ENCODE data around the gene OLFM4.

OLFM4 gene

GRCh38 chr13:53060840-53061490 is 32.4 kb downstream of the OLFM4 start:
- Histone ChIP-seq H3K9me3 (no peaks in the 10 kb centered on the region), H3K9ac (no peak overlapping the region), H3K27ac (no peak overlapping the region), H3K4me2 (no peak overlapping the region), H3K4me1 (no peaks in the 10 kb centered on the region), H3K36me3 (no peaks in the 10 kb centered on the region), H3K27me3 (no peaks in the 10 kb centered on the region), H3K4me3 (no peak overlapping the region), H4K20me1 (no peaks in the 10 kb centered on the region)
- no peak for TF ChIP-seq Cebpa-rat (IDR thresholded peaks at IDR 0.05)

DNA sequence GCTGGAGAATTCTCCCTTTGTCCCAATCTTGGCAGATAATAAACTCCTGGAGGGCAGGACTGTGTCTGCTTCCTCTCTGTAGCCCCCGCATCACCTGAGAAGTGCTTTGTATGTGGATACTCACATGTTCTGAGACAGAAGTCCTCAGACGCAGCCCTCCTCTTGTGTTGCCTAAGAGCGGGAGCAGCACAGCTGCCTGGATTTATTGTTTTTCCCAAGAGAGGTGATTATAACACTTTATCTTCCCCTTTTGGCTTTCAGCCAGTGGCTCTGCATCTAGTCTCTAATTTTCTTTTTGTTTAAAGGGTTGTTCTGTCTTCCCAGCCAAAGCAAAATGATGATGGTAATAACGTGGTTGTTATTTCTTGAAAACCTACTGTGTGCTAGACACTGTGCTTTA is 36.1 kb downstream of the OLFM4 start:
- no peak overlapping the region for H3K4me2 ChIP-seq
- H3K9ac ChIP-seq, result no peak overlapping the region
- H3K27me3 ChIP-seq, result no peaks in the 10 kb centered on the region
- H3K9me3 ChIP-seq, result no peaks in the 10 kb centered on the region
- H3K27ac ChIP-seq, result no peak overlapping the region
- peaks cover 16% of the 10 kb centered on the region for H3K4me1 ChIP-seq
- TF ChIP-seq Cebpa-rat (IDR thresholded peaks at IDR 0.05), result no peak
- no peak overlapping the region for H3K4me3 ChIP-seq
- H3K36me3 ChIP-seq, result no peaks in the 10 kb centered on the region
- H4K20me1 ChIP-seq, result no peaks in the 10 kb centered on the region

GRCh38 chr13:53066411-53066810 is 37.8 kb downstream of the OLFM4 start:
- no peak overlapping the region for H3K4me3 ChIP-seq

GRCh38 chr13:53068585-53069520 is 40.2 kb downstream of the OLFM4 start:
- Histone ChIP-seq H3K4me1 (peaks cover 16% of the 10 kb centered on the region), H3K9me3 (no peaks in the 10 kb centered on the region), H3K36me3 (no peaks in the 10 kb centered on the region), H4K20me1 (no peaks in the 10 kb centered on the region), H3K27ac (no peak overlapping the region), H3K4me3 (no peak overlapping the region), H3K27me3 (no peaks in the 10 kb centered on the region), H3K9ac (no peak overlapping the region), H3K4me2 (peak overlapping the region; percentile 62)
- no peak for TF ChIP-seq Cebpa-rat (IDR thresholded peaks at IDR 0.05)

More at GRCh38 chr13:53066411-53066810, 37.8 kb downstream of the OLFM4 start:
- TF ChIP-seq Cebpa-rat (IDR thresholded peaks at IDR 0.05), result no peak
- Histone ChIP-seq H3K36me3 (no peaks in the 10 kb centered on the region), H3K4me2 (no peak overlapping the region), H3K27me3 (no peaks in the 10 kb centered on the region), H4K20me1 (no peaks in the 10 kb centered on the region), H3K9me3 (no peaks in the 10 kb centered on the region), H3K9ac (no peak overlapping the region), H3K27ac (no peak overlapping the region), H3K4me1 (peaks cover 16% of the 10 kb centered on the region)

- Histone ChIP-seq H3K27ac (no peak overlapping the region), H3K4me2 (no peak overlapping the region), H3K27me3 (no peaks in the 10 kb centered on the region), H4K20me1 (no peaks in the 10 kb centered on the region), H3K4me1 (peaks cover 16% of the 10 kb centered on the region), H3K36me3 (no peaks in the 10 kb centered on the region), H3K9ac (no peak overlapping the region), H3K4me3 (no peak overlapping the region), H3K9me3 (no peaks in the 10 kb centered on the region)
- TF ChIP-seq Cebpa-rat (IDR thresholded peaks at IDR 0.05), result no peak
Measured at GRCh38 chr13:53069800-53070199, 41.2 kb downstream of the OLFM4 start.

DNA sequence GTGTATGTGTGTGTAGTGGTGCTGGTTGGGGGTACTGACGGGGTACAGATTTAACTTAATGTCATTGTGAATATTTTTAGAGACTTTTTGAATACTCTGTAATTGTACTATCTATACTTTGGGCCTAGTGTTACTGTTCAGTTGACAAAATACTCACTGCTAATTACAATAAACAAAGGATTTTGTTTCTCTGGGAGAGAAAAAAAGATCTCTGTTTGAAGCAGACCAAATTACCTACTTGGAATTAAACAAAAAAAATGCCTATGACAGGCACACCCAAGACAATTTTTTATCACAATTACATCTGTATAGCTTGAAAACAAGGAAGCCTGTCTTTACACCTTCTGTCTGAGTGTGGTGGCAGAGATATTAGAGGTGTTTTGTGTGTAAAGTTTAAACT is 45.1 kb downstream of the OLFM4 start:
- Histone ChIP-seq H3K36me3 (no peaks in the 10 kb centered on the region), H3K9ac (no peak overlapping the region)

DNA sequence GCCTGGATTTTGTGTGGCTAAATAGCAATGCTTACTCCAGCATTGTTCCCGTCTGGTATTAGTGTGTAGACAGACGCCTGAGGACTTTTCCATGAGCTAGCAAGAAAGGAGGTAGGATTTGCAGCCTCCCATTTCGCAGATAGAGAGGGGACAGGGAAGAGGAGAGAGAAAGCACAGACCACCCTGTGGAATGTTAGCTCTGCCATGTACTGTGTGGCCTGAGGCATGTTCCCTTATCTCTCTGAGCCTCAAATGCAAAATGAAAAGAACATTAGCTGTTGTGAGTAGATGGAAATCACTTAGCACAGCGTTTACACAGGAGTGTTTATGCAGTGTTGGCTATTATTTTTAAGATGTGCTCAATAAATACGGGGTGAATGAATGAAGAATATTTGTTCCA is 45.5 kb downstream of the OLFM4 start:
- TF ChIP-seq Cebpa-rat (IDR thresholded peaks at IDR 0.05), result no peak
- Histone ChIP-seq H3K9me3 (no peaks in the 10 kb centered on the region), H3K27me3 (no peaks in the 10 kb centered on the region), H4K20me1 (no peaks in the 10 kb centered on the region), H3K4me3 (no peak overlapping the region), H3K27ac (no peak overlapping the region), H3K4me2 (no peak overlapping the region), H3K4me1 (peaks cover 6% of the 10 kb centered on the region), H3K36me3 (no peaks in the 10 kb centered on the region), H3K9ac (no peak overlapping the region)

More for the DNA sequence above, 45.1 kb downstream of the OLFM4 start:
- TF ChIP-seq Cebpa-rat (IDR thresholded peaks at IDR 0.05), result no peak
- no peak overlapping the region for H3K27ac ChIP-seq
- no peak overlapping the region for H3K4me3 ChIP-seq
- H3K4me2 ChIP-seq, result no peak overlapping the region
- H3K27me3 ChIP-seq, result no peaks in the 10 kb centered on the region
- H3K4me1 ChIP-seq, result peaks cover 7% of the 10 kb centered on the region
- H3K9me3 ChIP-seq, result no peaks in the 10 kb centered on the region
- H4K20me1 ChIP-seq, result no peaks in the 10 kb centered on the region

DNA sequence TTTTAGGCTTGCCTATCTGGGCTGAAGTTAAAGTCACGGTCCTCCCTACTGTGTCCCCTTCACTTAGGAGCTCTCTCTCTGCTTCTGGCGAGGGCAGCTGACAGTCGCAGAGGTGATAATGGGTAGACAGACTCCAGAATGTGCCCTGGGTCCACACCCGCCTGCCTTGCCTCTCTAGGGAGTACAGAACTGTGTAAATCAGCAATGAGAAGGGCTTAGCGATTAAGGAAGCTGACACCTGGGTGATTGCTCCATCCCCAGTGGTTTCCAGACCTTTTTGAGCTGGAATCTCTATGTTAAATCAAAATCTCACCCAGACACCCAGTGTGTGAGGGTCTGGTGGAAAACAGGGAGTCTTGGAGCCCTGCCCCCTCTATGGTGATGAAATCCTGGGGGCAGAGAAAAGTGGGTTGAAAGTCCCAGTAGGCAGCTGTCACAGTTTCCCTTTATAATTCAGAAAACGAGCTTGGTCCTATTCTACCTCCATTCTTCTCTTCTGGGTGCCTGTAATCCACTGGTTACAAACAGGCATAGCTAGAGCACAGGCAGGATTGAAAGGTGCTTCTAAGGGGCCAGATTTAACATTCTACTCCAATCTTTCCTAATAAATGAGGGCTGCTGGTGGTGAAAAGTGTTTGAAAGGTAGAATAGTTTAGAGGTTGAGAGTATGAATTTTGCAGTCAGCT is 46.9 kb downstream of the OLFM4 start:
- Histone ChIP-seq H4K20me1 (no peaks in the 10 kb centered on the region), H3K4me2 (no peak overlapping the region), H3K9ac (no peak overlapping the region), H3K27ac (no peak overlapping the region), H3K4me1 (peaks cover 4% of the 10 kb centered on the region; the same call in 1 of the 2 replicates), H3K9me3 (no peaks in the 10 kb centered on the region), H3K36me3 (no peaks in the 10 kb centered on the region), H3K27me3 (no peaks in the 10 kb centered on the region), H3K4me3 (no peak overlapping the region)
- TF ChIP-seq Cebpa-rat (IDR thresholded peaks at IDR 0.05), result no peak

DNA sequence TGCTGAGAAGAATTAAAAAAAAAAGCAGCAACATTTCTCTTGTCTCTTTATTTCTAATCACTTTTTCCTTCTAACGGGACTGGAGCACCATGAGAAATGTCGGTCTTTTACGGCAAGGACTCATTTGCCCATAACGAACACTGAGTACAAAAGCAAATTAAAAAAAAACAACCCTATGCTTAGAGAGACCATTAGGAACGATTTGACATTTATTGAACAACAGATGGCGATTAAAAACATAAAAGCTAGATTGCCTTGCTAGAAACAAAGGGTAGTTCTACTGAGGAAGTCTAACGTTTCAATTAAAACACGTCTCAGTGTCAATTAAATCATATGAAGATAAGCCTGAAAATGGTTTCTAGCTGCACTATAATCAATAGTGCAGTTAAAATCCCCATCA is 51.1 kb downstream of the OLFM4 start:
- Histone ChIP-seq H3K4me1 (peaks cover 4% of the 10 kb centered on the region; the same call in 1 of the 2 replicates), H3K27me3 (no peaks in the 10 kb centered on the region), H3K4me2 (no peak overlapping the region), H3K27ac (no peak overlapping the region), H4K20me1 (no peaks in the 10 kb centered on the region), H3K9me3 (no peaks in the 10 kb centered on the region), H3K36me3 (no peaks in the 10 kb centered on the region), H3K9ac (no peak overlapping the region), H3K4me3 (no peak overlapping the region)
- no peak for TF ChIP-seq Cebpa-rat (IDR thresholded peaks at IDR 0.05)

- Histone ChIP-seq H3K4me2 (no peak overlapping the region), H3K36me3 (no peaks in the 10 kb centered on the region), H3K9me3 (no peaks in the 10 kb centered on the region), H3K4me1 (no peaks in the 10 kb centered on the region), H3K27me3 (no peaks in the 10 kb centered on the region), H3K9ac (no peak overlapping the region), H3K4me3 (no peak overlapping the region), H3K27ac (no peak overlapping the region), H4K20me1 (no peaks in the 10 kb centered on the region)
- no peak for TF ChIP-seq Cebpa-rat (IDR thresholded peaks at IDR 0.05)
Measured at GRCh38 chr13:53088871-53089270, 60.3 kb downstream of the OLFM4 start.
